GM23338 (cell line): ENCODE data around the gene KRT79. TPM values are rescaled to one million over a fixed set of nuclear protein-coding genes. Genes with fewer than 3 reads are reported as not detected.

Source experiments
- ATAC-seq: fragments of 200-7000 bp; cut with Tn5 transposase; 3 replicates; pipeline ENCODE4 v1.9.1; 2020
- DNase-seq: peaks from one replicate; pipeline ENCODE4 v3.0.0-alpha.2; 2015; ENCODE audit warnings: low spot score
- H2AFZ ChIP-seq: fragments of 200-600 bp; sonication (generic); 2 replicates; pipeline ENCODE4 v1.8.0; 2016; ENCODE audit warnings: antibody characterized with exemption, mild to moderate bottlenecking, moderate library complexity
- H3F3A ChIP-seq: fragments of 200-600 bp; sonication (generic); replicated peaks from 2 replicates; pipeline ENCODE4 v1.8.0; 2017; ENCODE audit warnings: antibody characterized with exemption, mixed run types, low read depth
- H3K27ac ChIP-seq: fragments of 200-600 bp; sonication (generic); 2 replicates; pipeline ENCODE4 v1.6.1; 2016; ENCODE audit warnings: low read depth
- H3K27me3 ChIP-seq: fragments of 200-600 bp; sonication (generic); 2 replicates; pipeline ENCODE4 v1.8.0; 2016; ENCODE audit warnings: mild to moderate bottlenecking, mixed run types, moderate library complexity; ENCODE audit not compliant: insufficient read depth
- H3K36me3 ChIP-seq: fragments of 200-600 bp; sonication (generic); 2 replicates; pipeline ENCODE4 v1.8.0; 2016; ENCODE audit warnings: mild to moderate bottlenecking; ENCODE audit not compliant: insufficient read depth
- H3K4me1 ChIP-seq: fragments of 200-600 bp; sonication (generic); 2 replicates; pipeline ENCODE4 v1.8.0; 2016; ENCODE audit warnings: mild to moderate bottlenecking, moderate library complexity; ENCODE audit not compliant: insufficient read depth
- H3K4me2 ChIP-seq: fragments of 200-600 bp; sonication (generic); 2 replicates; pipeline ENCODE4 v1.7.1; 2017; ENCODE audit warnings: mixed run types
- H3K4me3 ChIP-seq: fragments of 200-600 bp; sonication (generic); 2 replicates; pipeline ENCODE4 v1.6.1; 2016; ENCODE audit warnings: mixed run types
- H3K79me2 ChIP-seq: fragments of 200-600 bp; sonication (generic); replicated peaks from 2 replicates; pipeline ENCODE4 v1.8.0; 2017; ENCODE audit warnings: mild to moderate bottlenecking; ENCODE audit not compliant: insufficient read depth
- H3K9me2 ChIP-seq: fragments of 200-600 bp; sonication (generic); 2 replicates; pipeline ENCODE4 v1.8.0; 2017; ENCODE audit not compliant: insufficient read depth
- H4K20me1 ChIP-seq: fragments of 200-600 bp; sonication (generic); replicated peaks from 2 replicates; pipeline ENCODE4 v1.8.0; 2017; ENCODE audit warnings: mild to moderate bottlenecking; ENCODE audit not compliant: insufficient read depth
- H3K27ac Mint-ChIP-seq: 2 replicates; pipeline ENCODE4 v1.8.0; 2020; ENCODE audit warnings: inconsistent platforms, mild to moderate bottlenecking, moderate library complexity, mixed read lengths
- H3K27me3 Mint-ChIP-seq: 3 replicates; pipeline ENCODE4 v1.8.0; 2022; ENCODE audit warnings: low read depth, mild to moderate bottlenecking, moderate library complexity, mixed read lengths, inconsistent platforms; ENCODE audit not compliant: insufficient read depth, poor library complexity
- H3K36me3 Mint-ChIP-seq: 3 replicates; pipeline ENCODE4 v1.8.0; 2021; ENCODE audit warnings: low read depth, mild to moderate bottlenecking, inconsistent platforms, moderate library complexity, mixed read lengths
- H3K4me1 Mint-ChIP-seq: 3 replicates; pipeline ENCODE4 v1.8.0; 2020; ENCODE audit warnings: mild to moderate bottlenecking, inconsistent platforms, mixed read lengths
- H3K4me3 Mint-ChIP-seq: 3 replicates; pipeline ENCODE4 v1.8.0; 2021; ENCODE audit warnings: moderate library complexity, mild to moderate bottlenecking, inconsistent platforms, mixed read lengths
- H3K9me3 Mint-ChIP-seq: 3 replicates; pipeline ENCODE4 v1.8.0; 2020; ENCODE audit warnings: moderate library complexity, mild to moderate bottlenecking, inconsistent platforms, mixed read lengths
- CREB1 ChIP-seq: fragments of 250-450 bp; sonication (Bioruptor Pico); IDR thresholded peaks from 2 replicates; pipeline ENCODE4 v1.5.0; 2020; ENCODE audit warnings: low read depth, mild to moderate bottlenecking, moderate library complexity
- NANOG ChIP-seq: IDR thresholded peaks from 2 replicates; pipeline ENCODE4 v1.6.1; 2016; ENCODE audit warnings: antibody characterized with exemption, borderline replicate concordance
- ZNF331 ChIP-seq: fragments of 250-450 bp; sonication (Bioruptor Pico); IDR thresholded peaks from 2 replicates; pipeline ENCODE4 v1.5.0; 2020; ENCODE audit warnings: low read depth, mild to moderate bottlenecking, moderate library complexity
- ZNF462 ChIP-seq: fragments of 250-450 bp; sonication (Bioruptor Pico); IDR thresholded peaks from 2 replicates; pipeline ENCODE4 v1.5.0; 2020; ENCODE audit warnings: mild to moderate bottlenecking, moderate library complexity
- polyA plus RNA-seq: library from polyadenylated mRNA; unstranded; fragments of >200 nt; fragmentation: Nextera tagmentation; extraction: Ambion mirVana; gene quantifications from 2 replicates; pipeline ENCODE4 v1.2.1, GENCODE V29; 2016
- total RNA-seq: library from RNA; depleted of rRNA; stranded (reverse); fragments of >200 nt; shearing (Covaris generic); gene quantifications from 2 replicates; pipeline ENCODE4 v1.2.3, GENCODE V29; 2014

KRT79 gene
- total and polyA plus RNA-seq, 2 experiments from 2014 or later = 0.21 TPM; not detected in 1

- TF ChIP-seq ZNF462 (CRISPR knock-in tag) (no peak), CREB1 (CRISPR knock-in tag) (no peak), ZNF331 (no peak)
Observed at GRCh38 chr12:52827499-52828090, 6.5 kb downstream of the KRT79 start (continued).

GRCh38 chr12:52826611-52827498 lies 7.3 kb downstream of the KRT79 start:
- TF ChIP-seq ZNF462 (CRISPR knock-in tag) (peak; percentile 32; the same call in 1 of the 2 replicates), NANOG (no peak)
- Histone ChIP-seq H3K36me3 (no peaks in the 10 kb centered on the region), H3K79me2 (no peaks in the 10 kb centered on the region), H3K27me3 (no peaks in the 10 kb centered on the region), H2AFZ (no peak overlapping the region), H3K4me2 (no peak overlapping the region), H3F3A (no peaks in the 10 kb centered on the region), H3K9me2 (peaks cover 13% of the 10 kb centered on the region; the same call in 1 of the 2 replicates), H3K4me3 (no peak overlapping the region), H3K27ac (no peak overlapping the region), H4K20me1 (no peaks in the 10 kb centered on the region), H3K4me1 (no peaks in the 10 kb centered on the region)
- ATAC-seq (peak; percentile 41), DNase-seq (peak; percentile 55)
- Mint-ChIP-seq H3K9me3 (no peaks in the 10 kb centered on the region; the same call in 1 of the 3 replicates), H3K36me3 (no peaks in the 10 kb centered on the region), H3K27ac (no peak overlapping the region; the same call in 1 of the 2 replicates), H3K4me3 (no peak overlapping the region), H3K4me1 (no peaks in the 10 kb centered on the region; the same call in 1 of the 3 replicates), H3K27me3 (peaks cover 1% of the 10 kb centered on the region)
